Smooth muscle cell of bladder (primary cell): ENCODE results near the gene ANKLE1. TPM values are rescaled to one million over a fixed set of nuclear protein-coding genes. Genes with fewer than 3 reads are reported as not detected.

Experiments used
- total RNA-seq: library from RNA; depleted of rRNA; stranded (reverse); fragments of >200 nt; gene quantifications from 2 replicates; pipeline ENCODE4 v1.2.3, GENCODE V29; 2014

The ANKLE1 gene, protein sequence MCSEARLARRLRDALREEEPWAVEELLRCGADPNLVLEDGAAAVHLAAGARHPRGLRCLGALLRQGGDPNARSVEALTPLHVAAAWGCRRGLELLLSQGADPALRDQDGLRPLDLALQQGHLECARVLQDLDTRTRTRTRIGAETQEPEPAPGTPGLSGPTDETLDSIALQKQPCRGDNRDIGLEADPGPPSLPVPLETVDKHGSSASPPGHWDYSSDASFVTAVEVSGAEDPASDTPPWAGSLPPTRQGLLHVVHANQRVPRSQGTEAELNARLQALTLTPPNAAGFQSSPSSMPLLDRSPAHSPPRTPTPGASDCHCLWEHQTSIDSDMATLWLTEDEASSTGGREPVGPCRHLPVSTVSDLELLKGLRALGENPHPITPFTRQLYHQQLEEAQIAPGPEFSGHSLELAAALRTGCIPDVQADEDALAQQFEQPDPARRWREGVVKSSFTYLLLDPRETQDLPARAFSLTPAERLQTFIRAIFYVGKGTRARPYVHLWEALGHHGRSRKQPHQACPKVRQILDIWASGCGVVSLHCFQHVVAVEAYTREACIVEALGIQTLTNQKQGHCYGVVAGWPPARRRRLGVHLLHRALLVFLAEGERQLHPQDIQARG
- 0.14 and 0.18 TPM in 2 replicates for total RNA-seq

DNA sequence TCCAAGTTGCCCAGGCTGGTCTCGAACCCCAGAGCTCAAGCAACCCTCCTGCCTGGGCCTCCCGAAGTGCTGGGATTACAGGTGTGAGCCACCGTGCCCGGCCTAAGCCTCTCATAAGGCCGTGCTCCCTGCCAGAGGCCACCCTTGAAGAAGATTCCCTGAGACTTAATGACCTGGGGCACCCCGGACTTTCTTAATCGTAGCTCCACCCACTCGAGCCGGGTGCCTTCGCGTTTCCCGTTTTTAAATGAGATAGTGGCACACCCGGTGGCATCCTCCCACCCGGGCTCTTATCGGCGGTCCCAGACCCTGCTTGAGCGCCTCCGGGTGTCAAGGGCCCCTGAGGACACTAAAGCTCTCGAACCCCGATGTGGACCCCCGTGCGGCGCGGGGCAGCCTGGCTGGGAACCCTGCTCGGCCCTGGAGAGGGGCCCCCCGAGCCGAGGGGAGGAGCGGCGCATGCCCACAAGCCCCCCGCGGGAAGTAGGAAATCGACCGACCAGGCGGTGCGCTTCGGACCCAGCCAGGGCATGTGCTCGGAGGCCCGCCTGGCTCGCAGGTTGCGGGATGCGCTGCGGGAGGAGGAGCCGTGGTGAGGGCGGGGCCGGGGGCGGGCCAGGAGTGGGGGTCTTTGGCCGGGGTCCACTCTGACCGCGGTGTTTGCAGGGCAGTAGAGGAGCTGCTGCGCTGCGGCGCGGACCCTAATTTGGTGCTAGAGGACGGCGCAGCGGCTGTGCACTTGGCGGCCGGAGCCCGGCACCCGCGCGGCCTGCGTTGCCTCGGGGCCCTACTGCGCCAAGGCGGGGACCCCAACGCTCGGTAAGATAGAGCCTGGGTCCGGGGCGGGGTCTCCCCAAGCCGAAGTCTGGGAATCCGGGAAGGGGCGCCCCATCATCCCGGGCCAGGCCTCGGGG, at the start of gene ANKLE1:
ANKLE1 (plus strand) TSS at position 511 of the 914 bp plus-strand sequence; CDS start at position 531, 20 bp downstream.

DNA sequence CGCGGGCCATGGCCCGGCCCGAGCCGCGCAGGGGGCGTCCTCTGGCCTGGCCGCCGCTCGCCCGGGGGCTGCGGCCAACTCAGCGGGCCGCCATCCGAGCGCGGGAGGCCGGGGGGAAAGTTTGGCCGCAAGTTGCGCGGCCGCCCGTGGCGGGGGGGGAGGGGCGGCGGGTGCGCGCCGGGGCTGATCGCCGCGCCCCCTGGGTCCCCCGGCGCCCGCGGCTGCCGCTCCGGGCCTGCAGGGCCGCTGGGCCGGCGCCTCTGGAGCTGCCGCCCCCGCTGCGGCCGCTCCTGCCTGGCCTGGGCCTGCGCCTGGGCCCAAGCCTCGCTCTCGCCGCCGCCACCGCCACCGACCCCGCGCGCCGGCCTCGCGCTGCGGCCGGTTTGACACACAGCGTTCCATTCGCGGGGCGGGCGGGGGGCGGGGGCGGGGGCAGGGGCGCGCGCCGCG, 36.1 kb upstream of the ANKLE1 start, which contains the start of gene NR2F6:
NR2F6 (minus strand) TSS at position 385 of the 450 bp plus-strand sequence. CDS start 699 bp downstream, outside the sequence.

DNA sequence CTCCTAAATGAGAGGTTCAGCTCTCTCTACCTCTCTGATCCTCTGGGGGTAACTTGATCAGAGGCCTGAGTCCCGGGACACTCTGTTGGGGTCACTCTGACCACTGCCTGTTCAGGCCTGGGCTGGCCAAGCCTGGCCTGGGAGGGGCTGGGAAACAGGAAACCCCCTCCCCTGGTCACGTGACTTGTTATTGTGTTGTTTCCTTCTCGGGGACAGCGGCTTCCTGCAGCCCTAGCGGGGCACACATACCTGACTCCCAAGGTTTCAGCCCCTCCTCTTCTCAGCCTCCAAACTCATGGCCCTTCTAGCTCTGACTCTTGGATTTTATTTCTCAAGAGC, 17.1 kb upstream of the ANKLE1 start, which contains the start of gene USHBP1:
USHBP1 (minus strand) TSS at position 105 of the 339 bp plus-strand sequence. CDS start 446 bp downstream, outside the sequence.

DNA sequence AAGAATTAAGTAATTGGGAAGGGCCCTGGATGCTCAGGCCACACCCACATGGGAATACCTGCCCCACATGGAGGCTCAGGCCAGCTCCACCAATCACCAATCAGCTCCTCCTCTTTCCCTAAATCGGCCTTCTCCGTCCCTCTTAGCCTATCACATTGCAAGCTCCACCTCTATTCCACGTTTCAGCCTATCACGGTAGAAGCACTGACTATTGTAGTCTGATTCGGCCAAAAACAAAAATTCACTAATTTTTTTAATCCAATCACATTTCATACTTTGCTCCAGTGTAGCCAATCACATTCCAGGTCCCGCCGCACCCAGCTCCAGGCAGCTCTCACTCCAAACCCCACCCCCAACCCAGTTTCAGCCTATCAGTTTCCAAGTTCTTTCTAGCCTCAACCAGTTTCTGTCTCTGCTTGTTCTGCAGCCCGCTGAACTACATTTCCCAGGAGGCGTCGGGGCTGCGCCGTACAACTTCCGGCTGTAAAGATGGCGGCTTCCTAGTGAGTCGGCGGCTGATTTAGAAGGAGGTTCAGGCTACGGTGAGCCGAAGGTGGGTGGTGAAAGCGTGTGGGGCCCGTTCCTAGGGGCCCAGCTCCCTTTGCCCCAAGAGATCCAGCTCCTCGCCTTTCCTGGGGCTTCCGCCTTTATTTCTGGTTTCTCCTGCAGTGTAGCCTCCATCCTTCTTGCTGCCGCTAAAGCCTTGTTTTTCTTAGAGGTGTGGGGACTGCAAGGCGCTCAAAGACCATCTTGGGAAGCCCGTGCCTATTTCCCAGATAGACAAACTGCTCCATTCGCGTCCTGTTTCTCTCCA, 14.5 kb upstream of the ANKLE1 start, which contains the start of gene BABAM1:
BABAM1 (plus strand) TSS at position 469 of the 814 bp plus-strand sequence. CDS start 1,364 bp downstream, outside the sequence.

DNA sequence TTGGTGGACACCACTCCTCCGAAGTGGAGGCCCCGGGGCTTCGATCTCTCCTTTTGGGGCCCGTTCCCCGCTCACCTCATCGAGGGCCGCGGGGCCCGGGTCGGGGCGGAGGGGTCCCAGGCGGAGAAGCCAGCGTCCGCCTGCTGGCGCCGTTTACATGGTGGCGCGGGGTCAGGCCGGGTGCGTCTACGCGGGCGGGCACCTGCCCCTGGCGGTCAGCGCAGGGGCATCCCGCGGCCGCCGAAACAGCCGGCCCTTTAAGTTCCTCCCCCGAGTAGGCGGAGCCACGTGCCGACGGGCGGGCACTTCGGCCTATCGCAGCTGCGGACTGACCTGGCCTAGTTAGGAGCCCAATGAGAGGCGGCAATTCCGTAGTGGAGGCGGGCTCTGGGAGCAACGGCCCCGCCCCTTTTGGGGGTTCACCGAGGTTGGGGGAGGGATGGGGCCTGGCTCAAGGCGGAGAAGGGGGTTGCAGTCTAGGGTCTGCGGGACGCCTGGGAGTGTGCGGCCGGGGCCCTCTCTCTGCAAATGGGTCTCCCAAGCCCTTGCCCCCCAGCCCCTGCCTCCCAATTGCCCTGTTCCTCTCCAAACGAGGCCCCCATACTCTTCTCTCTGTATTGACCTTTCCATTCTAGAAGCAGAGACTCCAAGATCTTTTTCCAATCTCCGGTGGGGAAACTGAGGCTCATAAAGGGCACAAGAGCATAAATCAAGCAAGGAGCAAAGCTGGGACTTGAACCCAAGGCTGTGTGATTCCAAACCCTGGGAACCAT, 21.7 kb downstream of the ANKLE1 start, which contains the start of gene ABHD8:
ABHD8 (minus strand) TSS at position 259 of the 773 bp plus-strand sequence. CDS start 1,809 bp downstream, outside the sequence.

DNA sequence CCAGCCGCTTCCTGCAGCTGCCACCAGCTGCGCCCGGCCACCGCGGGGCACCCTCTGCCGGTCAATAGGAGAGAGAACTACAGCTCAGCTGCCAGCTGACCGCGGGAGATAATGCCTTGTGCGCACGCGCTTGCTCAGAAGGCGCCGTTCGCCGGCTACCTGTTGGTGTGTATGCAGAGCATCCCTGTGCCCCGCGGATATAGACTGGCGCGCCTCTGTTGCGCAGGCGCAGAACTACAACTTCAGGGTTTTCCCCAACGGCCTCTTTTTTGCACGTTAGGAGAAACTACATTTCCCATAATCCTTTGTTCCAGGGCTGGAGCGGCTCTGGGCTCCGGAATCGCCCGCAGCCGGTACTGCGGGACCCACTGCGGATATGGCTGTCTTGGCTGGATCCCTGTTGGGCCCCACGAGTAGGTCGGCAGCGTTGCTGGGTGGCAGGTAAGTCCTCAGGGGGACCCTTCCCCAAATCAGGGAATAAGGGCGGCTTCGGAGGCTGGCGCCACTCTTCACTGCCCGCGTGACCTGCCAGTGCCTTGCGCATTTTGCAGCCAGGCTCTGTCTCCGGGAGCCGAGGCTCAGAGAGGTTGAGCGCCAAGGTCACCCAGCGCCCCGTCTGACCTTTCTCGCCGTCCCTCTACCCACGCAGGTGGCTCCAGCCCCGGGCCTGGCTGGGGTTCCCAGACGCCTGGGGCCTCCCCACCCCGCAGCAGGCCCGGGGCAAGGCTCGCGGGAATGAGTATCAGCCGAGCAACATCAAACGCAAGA, 24.0 kb downstream of the ANKLE1 start, which contains the start of gene MRPL34:
MRPL34 (plus strand) TSS at position 356 of the 768 bp plus-strand sequence; CDS start at position 377, 21 bp downstream.

DNA sequence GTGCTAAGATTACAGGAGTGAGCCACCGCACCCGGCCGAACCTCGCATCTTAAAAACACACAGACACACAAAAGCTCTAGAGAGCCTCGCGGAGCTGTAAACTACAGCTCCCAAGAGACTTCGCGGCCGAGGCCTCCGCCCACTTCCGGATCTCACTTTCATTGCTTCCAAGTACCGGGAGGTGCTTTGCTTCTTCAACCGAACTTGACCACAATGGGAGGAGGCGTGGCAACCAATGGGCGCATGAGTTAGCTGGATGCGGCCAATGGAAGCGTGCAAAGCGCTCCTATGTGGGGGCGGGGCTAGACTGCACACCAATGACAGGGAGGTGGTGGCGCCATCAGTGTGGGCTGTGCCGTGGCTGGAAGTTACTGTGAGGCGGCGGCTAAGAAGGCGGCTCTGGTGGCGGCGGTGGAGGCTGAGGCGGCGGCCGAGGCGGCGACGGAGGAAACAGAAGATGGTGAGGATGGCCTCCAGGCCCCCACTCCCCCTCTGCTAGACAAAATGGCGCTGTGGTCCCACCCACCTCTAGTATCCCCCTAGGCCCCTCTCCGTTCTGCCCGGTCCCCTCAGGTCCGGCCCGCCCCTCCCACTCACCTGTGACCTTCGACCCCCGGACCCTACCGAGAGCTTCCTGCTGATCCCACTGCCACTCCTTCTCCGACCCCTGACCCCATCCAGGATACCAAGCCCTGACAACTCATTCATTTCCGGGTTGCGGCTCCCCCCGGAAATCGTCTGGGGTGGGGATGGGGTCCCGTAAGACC, 27.7 kb downstream of the ANKLE1 start, which contains the start of gene DDA1:
DDA1 (plus strand) TSS at position 366 of the 767 bp plus-strand sequence; CDS start at position 458, 92 bp downstream.

DNA sequence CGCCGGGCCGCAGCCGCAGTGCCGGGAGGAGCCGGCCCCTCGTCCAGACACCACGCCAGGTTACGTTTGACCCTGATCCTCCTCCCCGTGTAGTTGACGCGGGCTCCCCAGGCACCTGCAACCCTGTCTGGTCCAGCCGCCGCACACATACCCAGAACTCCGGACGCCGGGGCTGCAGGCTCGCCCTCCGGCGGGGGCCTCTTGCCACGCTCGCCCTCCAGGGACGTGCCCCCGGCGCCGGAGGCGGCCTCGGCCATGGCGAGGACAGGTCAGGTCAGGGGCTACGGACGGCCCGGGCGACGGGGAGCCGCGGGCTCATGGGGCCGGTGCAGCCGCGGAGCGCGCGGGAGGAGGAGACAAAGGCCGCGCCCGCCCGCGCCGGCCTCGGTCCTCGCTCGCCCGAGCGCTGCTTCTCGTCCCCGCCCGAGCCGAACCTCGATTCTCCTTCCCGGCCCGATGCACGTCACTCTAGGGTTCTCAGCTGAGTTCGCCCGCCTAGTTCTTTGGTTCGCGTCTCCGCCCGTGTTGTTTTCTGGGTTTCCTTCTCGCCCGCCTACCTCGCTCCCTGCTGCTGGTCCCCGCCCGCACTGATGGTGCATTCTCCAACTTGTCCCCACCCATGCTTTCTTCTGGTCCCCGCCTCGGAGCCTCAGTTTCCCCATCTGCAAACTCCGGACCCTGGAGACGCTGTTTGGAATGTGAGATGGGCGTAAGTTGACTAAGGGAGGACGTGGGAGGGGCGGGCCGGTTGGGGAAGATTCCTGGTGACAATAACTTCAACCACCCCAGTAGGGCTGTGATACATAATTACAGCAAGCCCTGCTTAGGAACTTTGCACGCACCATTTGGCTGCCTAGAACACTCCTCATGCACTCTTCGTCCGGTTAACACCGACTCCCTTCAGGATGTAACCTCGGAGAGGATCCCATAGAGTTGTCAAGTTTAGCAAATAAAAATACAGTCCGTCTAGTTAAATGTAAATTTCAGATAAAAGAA, 53.0 kb downstream of the ANKLE1 start, which contains the start of gene ANO8:
ANO8 (minus strand) TSS at position 442 of the 996 bp plus-strand sequence; CDS start at position 257, 185 bp downstream.

Other genes with a start within 250 kb of the ANKLE1 start
- 1.00 and 1.7 TPM in 2 replicates for gene HAUS8, start 206.4 kb upstream of the ANKLE1 start, total RNA-seq
- gene MYO9B, start 206.1 kb upstream of the ANKLE1 start, total RNA-seq, result 36.6 and 45.3 TPM in 2 replicates
- gene USE1, start 66.5 kb upstream of the ANKLE1 start, total RNA-seq, result 23.8 and 33.3 TPM in 2 replicates
- gene OCEL1, start 55.7 kb upstream of the ANKLE1 start, total RNA-seq, result 1.4 and 2.4 TPM in 2 replicates
- gene NR2F6, start 36.0 kb upstream of the ANKLE1 start, total RNA-seq, result 27.9 and 37.6 TPM in 2 replicates
- not detected in 2 replicates for gene USHBP1, start 17.2 kb upstream of the ANKLE1 start, total RNA-seq
- 86.8 and 89.7 TPM in 2 replicates for gene BABAM1, start 14.5 kb upstream of the ANKLE1 start, total RNA-seq
- 8.7 and 11.6 TPM in 2 replicates for gene ABHD8, start 21.5 kb downstream of the ANKLE1 start, total RNA-seq
- 13.5 and 33.7 TPM in 2 replicates for gene MRPL34, start 24.0 kb downstream of the ANKLE1 start, total RNA-seq
- 17.5 and 24.2 TPM in 2 replicates for gene DDA1, start 27.7 kb downstream of the ANKLE1 start, total RNA-seq
- 1.6 and 3.0 TPM in 2 replicates for gene ANO8, start 53.0 kb downstream of the ANKLE1 start, total RNA-seq
- gene GTPBP3, start 55.7 kb downstream of the ANKLE1 start, total RNA-seq, result 5.8 and 11.5 TPM in 2 replicates
- 0.65 TPM in 1 of 2 replicates, not detected in the other for gene PLVAP, start 95.4 kb downstream of the ANKLE1 start, total RNA-seq
- gene CCDC194, start 112.3 kb downstream of the ANKLE1 start, total RNA-seq, result not detected in 2 replicates
- gene BST2, start 123.7 kb downstream of the ANKLE1 start, total RNA-seq, result 0.55 and 5.4 TPM in 2 replicates
- 25.1 and 28.2 TPM in 2 replicates for gene MVB12A, start 138.1 kb downstream of the ANKLE1 start, total RNA-seq
- under 0.01 and 0.14 TPM in 2 replicates for gene TMEM221, start 166.8 kb downstream of the ANKLE1 start, total RNA-seq
- gene NXNL1, start 179.0 kb downstream of the ANKLE1 start, total RNA-seq, result not detected in 2 replicates
- 14.9 and 20.4 TPM in 2 replicates for gene SLC27A1, start 188.6 kb downstream of the ANKLE1 start, total RNA-seq
- 49.4 and 58.5 TPM in 2 replicates for gene PGLS, start 229.7 kb downstream of the ANKLE1 start, total RNA-seq